ENCODE data around the gene JAKMIP2. TPM values are rescaled to one million over a fixed set of nuclear protein-coding genes. Genes with fewer than 3 reads are reported as not detected.
A peak's percentile ranks its signal among the peaks of the same experiment; 100 is the strongest.

The JAKMIP2 gene
- total and polyA plus RNA-seq, 12 donors = 0.06 to 0.71 (median 0.14) TPM; not detected in 3

- TF ChIP-seq CTCF (IDR thresholded peaks at IDR 0.05) = no peak
- Histone ChIP-seq H3K4me1 (no peaks in the 10 kb centered on the region), H3K27ac (no peak overlapping the region), H3K9me3 (no peaks in the 10 kb centered on the region), H3K36me3 (no peaks in the 10 kb centered on the region), H3K4me3 (no peak overlapping the region), H3K27me3 (peaks cover 0 to 8% (median 0%) of the 10 kb centered on the region in 7 donors)
- DNase-seq (no peak), ATAC-seq (no peak)
- intact Hi-C loops (cut with DNase I) = loop anchor here in 1 of 10 donors (5.0 kb wide), 1 partner anchor 179 kb away; no protein-coding TSS in a partner anchor
Measured at GRCh38 chr5:147633173-147633572, 149.4 kb downstream of the JAKMIP2 start.

- Histone ChIP-seq H3K4me3 (no peak overlapping the region), H3K4me1 (no peaks in the 10 kb centered on the region), H3K9me3 (no peaks in the 10 kb centered on the region), H3K27ac (no peak overlapping the region), H3K36me3 (no peaks in the 10 kb centered on the region), H3K27me3 (peaks cover 0 to 12% (median 0%) of the 10 kb centered on the region in 7 donors)
- TF ChIP-seq CTCF (IDR thresholded peaks at IDR 0.05) = no peak
- no peak for DNase-seq
- intact Hi-C loops (cut with DNase I) = loop anchor here in 1 of 10 donors (5.0 kb wide), 1 partner anchor 181 kb away; no protein-coding TSS in a partner anchor
- 95 to 96% methylated on average over 4 of the region's 4 CpGs for WGBS, 2 donors
- no peak for ATAC-seq
Measured at GRCh38 chr5:147631428-147632003, 151.0 kb downstream of the JAKMIP2 start.

- WGBS, 2 donors = 91 to 96% methylated on average over 4 of the region's 4 CpGs
- Histone ChIP-seq H3K36me3 (no peaks in the 10 kb centered on the region), H3K27ac (no peak overlapping the region), H3K4me3 (no peak overlapping the region), H3K4me1 (no peaks in the 10 kb centered on the region), H3K9me3 (no peaks in the 10 kb centered on the region), H3K27me3 (peaks cover 0 to 13% (median 0%) of the 10 kb centered on the region in 7 donors)
- intact Hi-C loops (cut with DNase I) = loop anchor here in 7 of 10 donors (1.0 to 10.0 kb wide), 4 partner anchors 193 to 306 kb away; no protein-coding TSS in a partner anchor
- DNase-seq (no peak), ATAC-seq (no peak)
- TF ChIP-seq CTCF (IDR thresholded peaks at IDR 0.05) = no peak
Measured at GRCh38 chr5:147629196-147629595, 153.3 kb downstream of the JAKMIP2 start.

DNA sequence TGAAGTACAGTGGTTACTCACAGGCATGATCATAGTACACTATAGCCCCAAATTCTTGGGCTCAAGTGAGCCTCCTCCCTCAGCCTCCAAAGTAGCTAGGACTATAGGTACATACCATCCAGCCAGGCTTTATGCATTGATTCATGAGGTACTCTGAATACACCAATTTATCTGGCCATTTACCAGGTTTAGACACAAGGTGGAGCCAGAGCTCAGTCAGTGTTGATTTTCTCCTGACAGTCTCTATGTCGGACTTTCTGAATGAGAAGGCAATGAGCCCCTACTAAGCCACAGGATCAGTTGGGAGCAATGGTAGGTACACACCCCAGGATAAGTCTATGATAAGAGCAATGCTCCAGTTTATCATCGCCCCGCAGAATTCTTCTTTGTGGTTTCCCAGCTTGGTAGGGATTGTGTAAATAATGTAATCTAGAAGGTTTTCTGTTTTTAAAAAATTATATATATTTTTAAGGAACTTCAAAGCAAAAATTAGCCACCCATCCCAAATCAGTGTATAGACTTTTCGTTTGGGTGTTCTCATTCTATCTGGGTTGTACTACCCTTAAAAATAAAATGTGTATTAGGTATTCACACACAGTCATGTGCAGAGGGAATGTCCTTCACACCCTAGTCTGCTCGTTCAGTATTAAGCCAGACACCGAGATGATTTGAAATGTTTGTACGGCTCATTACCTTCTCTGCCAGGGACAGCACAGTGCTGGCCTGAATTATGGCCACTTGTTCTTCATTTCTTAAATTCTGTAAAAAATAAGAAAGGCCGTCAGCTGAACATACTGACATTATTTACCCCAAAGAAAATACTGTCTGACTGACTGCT is 154.3 kb downstream of the JAKMIP2 start:
- Histone ChIP-seq H3K27me3 (peaks cover 0 to 14% (median 0%) of the 10 kb centered on the region in 7 donors), H3K36me3 (no peaks in the 10 kb centered on the region), H3K9me3 (no peaks in the 10 kb centered on the region), H3K4me3 (no peak overlapping the region), H3K27ac (no peak overlapping the region), H3K4me1 (no peaks in the 10 kb centered on the region)
- peak; percentile 47 to 87 (median 63) for ATAC-seq
- DNase-seq = peak in 1 of 2 donors; percentile 62
- WGBS, 2 donors = 34 to 43% methylated on average over 8 of the region's 8 CpGs
- intact Hi-C loops (cut with DNase I) = loop anchor here in 8 of 10 donors (1.0 to 10.0 kb wide), 4 partner anchors 194 to 307 kb away; no protein-coding TSS in a partner anchor
- peak; percentile 50 to 82 (median 74) for TF ChIP-seq CTCF (IDR thresholded peaks at IDR 0.05)
